Measurements from ENCODE around the gene UNG. TPM values are rescaled to one million over a fixed set of nuclear protein-coding genes. Genes with fewer than 3 reads are reported as not detected.

The UNG gene
- polyA plus RNA-seq, 1 donor: 36.5 TPM

DNA sequence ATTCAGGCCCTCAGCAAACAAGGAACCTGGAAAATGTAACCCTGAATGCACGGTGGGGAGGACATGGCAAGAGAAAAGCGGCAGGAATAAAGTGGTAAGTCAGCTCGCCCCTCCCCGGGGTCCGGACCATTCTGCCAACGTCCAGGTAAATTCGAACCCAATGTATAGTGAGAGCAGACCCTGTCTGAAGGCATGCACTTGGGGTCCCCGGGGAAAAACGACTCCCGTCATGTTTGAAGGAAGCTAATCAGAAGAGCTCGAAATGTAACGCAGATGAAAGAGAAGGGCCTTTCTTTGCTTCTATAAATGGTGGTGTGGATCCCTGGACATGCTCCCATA lies 19.2 kb downstream of the UNG start:
- Histone ChIP-seq H3K9me3 (ENCODE audit: control insufficient read depth, low read depth, low read length) (no peaks in the 10 kb centered on the region), H3K4me3 (ENCODE audit: low read length) (no peak overlapping the region), H3K27ac (ENCODE audit: low read length) (peak overlapping the region; percentile 93), H3K4me1 (ENCODE audit: control insufficient read depth, insufficient read depth, low read length) (peaks cover 37% of the 10 kb centered on the region), H3K27me3 (ENCODE audit: control insufficient read depth, insufficient read depth, low read length) (no peaks in the 10 kb centered on the region), H3K36me3 (ENCODE audit: control insufficient read depth, insufficient read depth, low read length) (peaks cover 1% of the 10 kb centered on the region)
- WGBS (ENCODE audit: insufficient coverage, low lambda C conversion rate): 80% methylated on average over 1 of the region's 12 CpGs
- DNase-seq: no peak

DNA sequence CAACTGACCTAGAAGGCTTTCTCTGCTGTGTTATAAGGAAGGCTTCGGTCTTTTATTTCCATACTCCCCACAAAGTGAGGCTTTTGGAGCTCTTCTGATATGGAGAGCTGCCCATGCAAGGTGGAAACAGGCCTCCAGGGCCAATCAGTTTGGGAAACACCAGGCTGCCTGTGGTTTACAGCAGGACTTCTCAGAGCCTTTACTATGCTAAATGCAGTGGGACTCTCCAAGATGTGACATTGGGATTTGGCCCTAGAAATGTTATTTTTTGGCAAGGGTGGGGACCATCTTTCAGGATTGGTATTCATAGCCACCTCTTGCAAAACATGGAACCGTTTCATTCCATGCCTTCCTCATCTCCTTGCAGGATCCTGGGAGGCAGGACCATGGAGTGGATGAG lies 22.7 kb downstream of the UNG start:
- DNase-seq: no peak
- H3K27ac ChIP-seq (ENCODE audit: low read length): no peak overlapping the region
- H3K9me3 ChIP-seq (ENCODE audit: control insufficient read depth, low read depth, low read length): no peaks in the 10 kb centered on the region

DNA sequence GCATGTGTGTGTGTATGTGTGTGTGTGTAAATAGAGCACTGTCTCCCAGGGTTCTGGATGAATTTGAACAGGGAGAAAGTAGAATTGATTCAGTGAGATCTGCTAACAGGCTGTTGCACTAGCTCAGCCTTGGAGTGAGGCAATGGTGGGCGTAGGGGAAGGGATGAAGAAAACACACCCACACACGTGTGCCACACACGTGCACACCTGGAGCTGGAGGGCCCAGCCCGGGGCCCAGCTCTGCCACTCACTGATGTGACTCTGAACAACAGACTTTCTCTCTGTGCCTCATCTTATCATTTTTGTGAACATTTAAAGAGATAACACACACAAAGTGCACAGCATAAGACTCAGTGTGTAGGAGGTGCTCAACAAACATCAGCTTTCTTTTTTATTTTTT lies 23.2 kb downstream of the UNG start:
- DNase-seq: no peak
- H3K36me3 ChIP-seq (ENCODE audit: control insufficient read depth, insufficient read depth, low read length): peaks cover 5% of the 10 kb centered on the region

More for the DNA sequence above, 22.7 kb downstream of the UNG start:
- H3K4me3 ChIP-seq (ENCODE audit: low read length): no peak overlapping the region
- H3K36me3 ChIP-seq (ENCODE audit: control insufficient read depth, insufficient read depth, low read length): peaks cover 5% of the 10 kb centered on the region
- peaks cover 23% of the 10 kb centered on the region for H3K4me1 ChIP-seq (ENCODE audit: control insufficient read depth, insufficient read depth, low read length)
- H3K27me3 ChIP-seq (ENCODE audit: control insufficient read depth, insufficient read depth, low read length): no peaks in the 10 kb centered on the region
- WGBS (ENCODE audit: insufficient coverage, low lambda C conversion rate): no CpG with 5 or more reads among the region's 2 CpGs

DNA sequence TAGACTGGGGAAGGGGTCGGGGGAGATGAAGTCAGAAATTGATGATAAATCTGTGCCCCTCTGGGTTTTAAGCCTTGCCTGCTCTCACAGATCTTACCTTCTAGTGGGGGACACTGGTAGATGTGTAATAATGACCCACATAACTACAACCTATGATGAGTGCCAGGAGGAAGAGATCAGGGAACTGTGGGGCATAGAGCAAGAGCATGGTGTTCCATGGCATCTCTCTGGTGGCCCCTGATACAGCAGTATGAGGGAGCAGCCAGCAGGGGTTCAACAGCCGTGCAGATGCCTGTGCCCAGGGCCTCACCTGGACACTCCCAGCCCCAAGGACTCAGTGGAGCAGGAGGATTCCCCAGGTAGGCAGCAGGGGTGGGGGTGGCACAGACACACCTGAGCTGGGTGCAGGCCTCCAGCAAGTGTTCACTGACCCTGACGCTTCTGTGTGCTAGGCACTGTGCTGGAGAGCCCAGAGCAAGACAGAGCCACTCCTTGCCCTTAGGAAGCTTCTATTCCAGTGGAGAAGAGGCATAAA lies 24.0 kb downstream of the UNG start:
- Histone ChIP-seq H3K4me3 (ENCODE audit: low read length) (no peak overlapping the region), H3K9me3 (ENCODE audit: control insufficient read depth, low read depth, low read length) (no peaks in the 10 kb centered on the region), H3K27ac (ENCODE audit: low read length) (no peak overlapping the region), H3K36me3 (ENCODE audit: control insufficient read depth, insufficient read depth, low read length) (peaks cover 5% of the 10 kb centered on the region), H3K4me1 (ENCODE audit: control insufficient read depth, insufficient read depth, low read length) (peaks cover 12% of the 10 kb centered on the region), H3K27me3 (ENCODE audit: control insufficient read depth, insufficient read depth, low read length) (no peaks in the 10 kb centered on the region)
- WGBS (ENCODE audit: insufficient coverage, low lambda C conversion rate): no CpG with 5 or more reads among the region's 3 CpGs
- no peak for DNase-seq

More for the DNA sequence above, 23.2 kb downstream of the UNG start:
- Histone ChIP-seq H3K27me3 (ENCODE audit: control insufficient read depth, insufficient read depth, low read length) (no peaks in the 10 kb centered on the region), H3K27ac (ENCODE audit: low read length) (no peak overlapping the region), H3K9me3 (ENCODE audit: control insufficient read depth, low read depth, low read length) (no peaks in the 10 kb centered on the region), H3K4me3 (ENCODE audit: low read length) (no peak overlapping the region), H3K4me1 (ENCODE audit: control insufficient read depth, insufficient read depth, low read length) (peaks cover 19% of the 10 kb centered on the region)
- no CpG with 5 or more reads among the region's 4 CpGs for WGBS (ENCODE audit: insufficient coverage, low lambda C conversion rate)

DNA sequence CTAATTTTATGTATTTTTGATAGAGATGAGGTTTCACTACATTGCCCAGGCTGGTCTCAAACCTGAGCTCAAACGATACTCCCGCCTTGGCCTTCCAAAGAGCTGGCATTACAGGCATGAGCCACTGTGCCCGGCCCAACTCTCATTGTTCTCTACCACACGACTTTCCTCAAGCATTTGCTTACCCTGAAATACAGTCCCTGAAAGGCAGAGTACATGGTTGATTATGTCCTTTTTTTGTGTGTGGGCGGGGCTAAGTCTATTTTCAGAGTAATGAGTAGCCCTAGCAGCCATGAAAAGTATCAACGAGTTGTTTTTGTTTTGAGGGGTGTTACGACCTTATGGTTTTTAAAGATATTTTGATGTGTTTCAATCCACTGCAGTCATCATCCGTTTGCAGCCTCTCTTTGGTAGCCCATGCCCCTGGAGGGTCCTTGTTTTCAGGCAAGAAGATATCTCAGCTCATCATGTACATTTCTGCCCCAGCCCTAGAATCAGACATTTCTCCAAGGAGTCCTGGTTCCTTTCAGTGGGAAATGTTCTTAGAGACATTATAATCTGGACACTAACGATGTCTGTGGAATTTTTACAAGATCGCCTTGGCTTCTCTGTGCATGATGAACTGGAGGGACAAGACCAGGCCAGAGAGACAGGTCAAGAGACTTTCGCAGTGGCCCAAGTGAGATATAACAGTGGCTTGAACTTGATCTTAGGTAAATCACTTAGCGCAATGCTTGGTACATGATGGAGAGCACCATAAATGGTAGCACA lies 27.7 kb downstream of the UNG start:
- Histone ChIP-seq H3K4me1 (ENCODE audit: control insufficient read depth, insufficient read depth, low read length) (no peaks in the 10 kb centered on the region), H3K9me3 (ENCODE audit: control insufficient read depth, low read depth, low read length) (no peaks in the 10 kb centered on the region), H3K4me3 (ENCODE audit: low read length) (no peak overlapping the region), H3K27me3 (ENCODE audit: control insufficient read depth, insufficient read depth, low read length) (no peaks in the 10 kb centered on the region), H3K36me3 (ENCODE audit: control insufficient read depth, insufficient read depth, low read length) (peaks cover 5% of the 10 kb centered on the region), H3K27ac (ENCODE audit: low read length) (no peak overlapping the region)
- WGBS (ENCODE audit: insufficient coverage, low lambda C conversion rate): no CpG with 5 or more reads among the region's 12 CpGs
- DNase-seq: no peak

DNA sequence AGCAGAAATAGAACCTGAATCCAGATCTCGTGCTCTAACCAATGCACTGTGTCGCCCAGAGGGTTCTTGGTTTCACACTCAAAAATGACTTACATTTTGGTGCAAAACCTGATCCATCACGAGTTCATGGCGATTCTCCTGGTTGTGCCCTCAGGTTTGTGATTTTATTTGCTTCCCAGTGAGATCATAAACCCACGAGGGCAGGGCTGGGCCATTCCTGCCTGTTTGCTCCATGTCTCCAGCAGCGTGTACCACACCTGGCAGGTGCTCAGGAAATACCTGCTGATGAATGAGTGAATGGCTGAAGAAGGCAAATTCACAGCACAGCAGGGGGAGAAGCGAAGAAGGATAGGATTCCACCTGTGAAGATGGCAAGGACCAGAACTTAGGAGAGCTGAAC lies 28.4 kb downstream of the UNG start:
- WGBS (ENCODE audit: insufficient coverage, low lambda C conversion rate): 17% methylated on average over 1 of the region's 7 CpGs
- Histone ChIP-seq H3K4me3 (ENCODE audit: low read length) (no peak overlapping the region), H3K36me3 (ENCODE audit: control insufficient read depth, insufficient read depth, low read length) (peaks cover 5% of the 10 kb centered on the region), H3K27ac (ENCODE audit: low read length) (no peak overlapping the region), H3K27me3 (ENCODE audit: control insufficient read depth, insufficient read depth, low read length) (no peaks in the 10 kb centered on the region), H3K4me1 (ENCODE audit: control insufficient read depth, insufficient read depth, low read length) (no peaks in the 10 kb centered on the region), H3K9me3 (ENCODE audit: control insufficient read depth, low read depth, low read length) (no peaks in the 10 kb centered on the region)
- DNase-seq: no peak

DNA sequence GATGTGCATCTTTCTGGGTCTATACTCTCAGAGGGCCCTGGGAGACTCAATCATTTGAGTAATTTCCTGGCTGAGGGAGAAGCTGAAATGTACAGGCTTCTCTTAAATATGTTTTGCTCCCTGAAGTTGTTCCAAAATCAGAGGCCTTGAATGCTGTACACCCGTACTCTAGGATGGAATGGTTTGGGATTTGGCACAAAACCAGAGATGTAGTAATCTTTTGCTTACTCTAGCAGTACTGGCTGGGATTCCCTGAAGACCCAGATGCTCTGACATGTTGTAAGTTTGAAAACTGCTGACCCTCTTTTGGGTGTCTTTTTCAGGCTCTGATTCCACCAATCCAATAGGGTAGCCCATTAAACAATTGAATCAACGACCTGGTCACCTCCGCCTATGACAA lies 29.4 kb downstream of the UNG start:
- WGBS (ENCODE audit: insufficient coverage, low lambda C conversion rate): no CpG with 5 or more reads among the region's 3 CpGs
- no peaks in the 10 kb centered on the region for H3K4me1 ChIP-seq (ENCODE audit: control insufficient read depth, insufficient read depth, low read length)
- no peak for DNase-seq
- H3K36me3 ChIP-seq (ENCODE audit: control insufficient read depth, insufficient read depth, low read length): peaks cover 1% of the 10 kb centered on the region
- H3K27ac ChIP-seq (ENCODE audit: low read length): no peak overlapping the region
- no peaks in the 10 kb centered on the region for H3K9me3 ChIP-seq (ENCODE audit: control insufficient read depth, low read depth, low read length)
- no peak overlapping the region for H3K4me3 ChIP-seq (ENCODE audit: low read length)
- H3K27me3 ChIP-seq (ENCODE audit: control insufficient read depth, insufficient read depth, low read length): no peaks in the 10 kb centered on the region

DNA sequence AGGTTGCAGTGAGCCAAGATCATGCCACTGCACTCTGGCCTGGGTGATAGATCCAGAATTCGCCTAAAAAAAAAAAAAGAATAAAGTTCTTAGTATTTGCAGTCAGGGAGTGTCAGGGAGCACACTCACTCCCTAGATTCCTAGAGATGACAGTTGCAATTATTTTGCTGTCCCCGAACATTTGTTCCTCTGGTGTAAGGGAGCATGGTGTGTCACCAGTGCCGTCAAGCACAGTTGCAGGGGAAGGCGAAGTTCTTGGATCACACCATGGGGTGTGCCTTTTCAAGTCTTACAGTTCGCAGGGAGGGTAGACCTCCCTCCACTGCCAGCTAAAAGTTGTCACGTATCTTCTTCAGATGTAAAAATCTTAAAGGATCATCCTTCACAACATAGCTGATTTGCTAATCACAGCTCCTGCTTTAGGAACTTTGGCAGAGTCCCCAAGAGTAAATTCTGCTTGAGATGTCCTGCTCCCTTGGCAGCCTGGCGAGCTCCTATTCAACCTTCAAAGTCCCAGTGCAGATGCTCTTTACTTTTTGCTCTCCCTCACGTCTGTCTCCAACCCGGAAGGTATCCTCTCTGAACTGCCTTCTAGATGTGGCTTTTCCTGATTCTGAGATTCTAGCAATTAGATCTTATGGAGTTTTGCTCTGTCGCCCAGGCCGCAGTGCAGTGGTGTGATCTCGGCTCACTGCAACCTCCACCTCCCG lies 30.3 kb downstream of the UNG start:
- Histone ChIP-seq H3K9me3 (ENCODE audit: control insufficient read depth, low read depth, low read length) (no peaks in the 10 kb centered on the region), H3K36me3 (ENCODE audit: control insufficient read depth, insufficient read depth, low read length) (no peaks in the 10 kb centered on the region), H3K27me3 (ENCODE audit: control insufficient read depth, insufficient read depth, low read length) (no peaks in the 10 kb centered on the region), H3K4me1 (ENCODE audit: control insufficient read depth, insufficient read depth, low read length) (no peaks in the 10 kb centered on the region), H3K4me3 (ENCODE audit: low read length) (no peak overlapping the region), H3K27ac (ENCODE audit: low read length) (no peak overlapping the region)
- no peak for DNase-seq
- 100% methylated on average over 2 of the region's 13 CpGs for WGBS (ENCODE audit: insufficient coverage, low lambda C conversion rate)

DNA sequence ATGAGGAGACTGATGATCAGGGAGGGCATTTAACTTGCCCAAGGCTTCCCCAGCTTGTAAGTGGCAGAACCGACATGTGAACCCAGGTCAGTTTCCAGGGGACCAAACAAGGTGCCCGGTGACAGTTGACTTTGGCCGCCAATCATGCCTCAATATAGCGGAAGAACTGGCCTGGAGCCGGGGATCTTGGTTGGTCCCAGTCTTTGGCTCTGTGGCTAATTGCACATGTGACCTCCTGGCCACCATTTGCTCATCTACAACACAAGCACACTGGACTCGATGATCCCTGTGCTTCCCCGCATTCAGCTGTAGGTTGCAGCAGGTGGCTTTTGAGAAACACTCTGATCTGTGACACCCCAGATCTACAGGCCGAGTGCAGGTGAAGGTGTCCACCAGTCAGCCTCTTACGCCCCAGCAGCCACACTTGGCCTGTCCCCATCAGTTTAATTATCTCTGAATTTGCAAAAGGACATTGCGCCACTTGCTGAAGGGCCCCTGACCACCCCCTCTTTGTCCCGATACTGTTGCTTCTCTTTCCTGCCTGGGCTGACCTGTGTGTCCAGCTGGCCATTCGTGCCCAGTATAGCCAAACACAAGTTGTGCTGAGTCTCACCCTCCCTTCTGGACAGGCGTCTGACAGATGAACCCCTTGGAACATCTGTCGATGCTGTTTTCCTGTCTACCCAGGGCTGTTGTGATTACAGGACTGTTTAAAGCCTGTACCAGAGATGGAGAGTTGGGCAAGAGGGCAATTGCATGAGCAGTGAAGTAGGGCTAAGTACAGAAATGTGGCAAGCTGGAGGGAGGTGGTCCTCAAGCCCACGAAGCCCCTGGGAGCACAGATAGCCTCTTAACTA lies 33.1 kb downstream of the UNG start:
- WGBS (ENCODE audit: insufficient coverage, low lambda C conversion rate): no CpG with 5 or more reads among the region's 15 CpGs
- H3K36me3 ChIP-seq (ENCODE audit: control insufficient read depth, insufficient read depth, low read length): no peaks in the 10 kb centered on the region
- DNase-seq: no peak
- no peaks in the 10 kb centered on the region for H3K4me1 ChIP-seq (ENCODE audit: control insufficient read depth, insufficient read depth, low read length)
- no peaks in the 10 kb centered on the region for H3K27me3 ChIP-seq (ENCODE audit: control insufficient read depth, insufficient read depth, low read length)
- no peak overlapping the region for H3K27ac ChIP-seq (ENCODE audit: low read length)
- H3K9me3 ChIP-seq (ENCODE audit: control insufficient read depth, low read depth, low read length): no peaks in the 10 kb centered on the region
- H3K4me3 ChIP-seq (ENCODE audit: low read length): no peak overlapping the region

Data from large intestine (tissue), 3 donors.